HepG2 (cell line): ENCODE data around the gene NSL1. TPM values are rescaled to one million over a fixed set of nuclear protein-coding genes. Genes with fewer than 3 reads are reported as not detected.

Experiments
- ARID3A ChIP-seq: IDR thresholded peaks from 2 replicates; pipeline ENCODE4 v1.6.1; 2012; ENCODE audit warnings: low read depth, low read length, improper control_type of control experiment
- BCL6 ChIP-seq: IDR thresholded peaks from 2 replicates; pipeline ENCODE4 v1.6.1; 2016; ENCODE audit warnings: missing genetic modification reagents, missing compliant biosample characterization
- CBX5 ChIP-seq: sonication (generic); formaldehyde crosslinking; IDR thresholded peaks from 2 replicates; pipeline ENCODE4 v1.4.0; 2020; ENCODE audit warnings: missing genetic modification reagents, borderline replicate concordance
- EEA1 ChIP-seq: sonication (generic); formaldehyde crosslinking; IDR thresholded peaks from 2 replicates; pipeline ENCODE4 v1.5.1; 2020; ENCODE audit warnings: mild to moderate bottlenecking, missing genetic modification reagents, borderline replicate concordance
- ELK4 ChIP-seq: sonication (generic); formaldehyde crosslinking; IDR thresholded peaks from 2 replicates; pipeline ENCODE4 v1.9.0; 2021; ENCODE audit warnings: missing genetic modification reagents, borderline replicate concordance
- GATA4 ChIP-seq: sonication (generic); IDR thresholded peaks from 2 replicates; pipeline ENCODE4 v1.6.1; 2016; ENCODE audit warnings: antibody characterized with exemption, low read depth, borderline replicate concordance
- GFI1 ChIP-seq: sonication (generic); formaldehyde crosslinking; IDR thresholded peaks from 2 replicates; pipeline ENCODE4 v1.5.0; 2020; ENCODE audit warnings: missing genetic modification reagents, mild to moderate bottlenecking, borderline replicate concordance
- HNRNPL ChIP-seq: fragments of 200-400 bp; formaldehyde crosslinking; IDR thresholded peaks from 2 replicates; pipeline ENCODE4 v1.6.1; 2017; ENCODE audit warnings: mild to moderate bottlenecking, low read depth, low read length
- HOXA3 ChIP-seq: sonication (generic); formaldehyde crosslinking; IDR thresholded peaks from 2 replicates; pipeline ENCODE4 v1.5.0; 2020; ENCODE audit warnings: missing genetic modification reagents
- JUND ChIP-seq: sonication (generic); formaldehyde crosslinking; IDR thresholded peaks from 2 replicates; pipeline ENCODE4 v1.8.0; 2022; ENCODE audit warnings: mild to moderate bottlenecking, missing genetic modification reagents
- MAFG ChIP-seq: sonication (generic); formaldehyde crosslinking; IDR thresholded peaks from 2 replicates; pipeline ENCODE4 v1.5.1; 2020; ENCODE audit warnings: mild to moderate bottlenecking, missing genetic modification reagents
- MIER3 ChIP-seq: IDR thresholded peaks from 2 replicates; pipeline ENCODE4 v1.6.1; 2016; ENCODE audit warnings: missing compliant biosample characterization, borderline replicate concordance
- MIXL1 ChIP-seq: IDR thresholded peaks from 2 replicates; pipeline ENCODE4 v1.6.1; 2016
- NFE2L2 ChIP-seq: fragments of 150-350 bp; IDR thresholded peaks from 2 replicates; pipeline ENCODE4 v1.6.1; 2014; ENCODE audit warnings: low read length
- NR2F2 ChIP-seq: IDR thresholded peaks from 2 replicates; pipeline ENCODE4 v1.6.1; 2012; ENCODE audit warnings: low read depth, inconsistent platforms, borderline replicate concordance
- RARA ChIP-seq: IDR thresholded peaks from 2 replicates; pipeline ENCODE4 v1.6.1; 2016; ENCODE audit warnings: missing genetic modification reagents, missing compliant biosample characterization
- SAP130 ChIP-seq: IDR thresholded peaks from 2 replicates; pipeline ENCODE4 v1.6.1; 2016; ENCODE audit warnings: low read depth
- SATB2 ChIP-seq: sonication (generic); formaldehyde crosslinking; IDR thresholded peaks from 2 replicates; pipeline ENCODE4 v1.5.0; 2020; ENCODE audit warnings: missing genetic modification reagents
- SNRNP70 ChIP-seq: fragments of 200-400 bp; formaldehyde crosslinking; IDR thresholded peaks from 2 replicates; pipeline ENCODE4 v1.6.1; 2017; ENCODE audit warnings: mild to moderate bottlenecking, low read depth, low read length, moderate library complexity
- SRSF1 ChIP-seq: fragments of 200-400 bp; formaldehyde crosslinking; optimal IDR thresholded peaks from 2 replicates; pipeline ENCODE3; 2017; ENCODE audit warnings: mild to moderate bottlenecking, low read depth, low read length, moderate library complexity
- TEAD2 ChIP-seq: sonication (generic); formaldehyde crosslinking; IDR thresholded peaks from 2 replicates; pipeline ENCODE4 v1.9.0; 2021; ENCODE audit warnings: missing genetic modification reagents
- ZKSCAN1 ChIP-seq: fragments of 150-350 bp; IDR thresholded peaks from 2 replicates; pipeline ENCODE4 v1.6.1; 2014; ENCODE audit warnings: low read length
- ZNF180 ChIP-seq: sonication (generic); formaldehyde crosslinking; IDR thresholded peaks from 2 replicates; pipeline ENCODE4 v1.4.0; 2020; ENCODE audit warnings: low read depth, missing genetic modification reagents, borderline replicate concordance
- ZNF441 ChIP-seq: sonication (generic); formaldehyde crosslinking; IDR thresholded peaks from 2 replicates; pipeline ENCODE4 v1.7.0; 2021; ENCODE audit warnings: missing genetic modification reagents, borderline replicate concordance
- ZNF574 ChIP-seq: sonication (generic); formaldehyde crosslinking; IDR thresholded peaks from 2 replicates; pipeline ENCODE4 v1.4.0; 2020; ENCODE audit warnings: missing genetic modification reagents
- polyA plus RNA-seq, 8 experiments: library from polyadenylated mRNA; depleted of rRNA in 3 of 8; stranded (reverse) in 7 of 8; unstranded in 1 of 8; fragments of >200 nt; fragmentation: Illumina TruSeq in 4 of 8; extraction: Trizol in 4 of 8; gene quantifications; 2 replicates each; pipeline versions ENCODE4 v1.2.1 to v1.2.3, GENCODE V29; 2011 to 2016; ENCODE audit warnings: low read depth in 4 of 8, missing spikeins in 1 of 8, mixed read lengths in 1 of 8; ENCODE audit not compliant: insufficient read depth in 1 of 8
- total RNA-seq, 5 experiments: library from RNA; depleted of rRNA; stranded (reverse); fragments of >200 nt; fragmentation: Illumina TruSeq; extraction: Trizol; gene quantifications; 2 replicates each; pipeline ENCODE4 v1.2.3, GENCODE V29; 2016; ENCODE audit warnings: low read depth in 1 of 5

The NSL1 gene
- total and polyA plus RNA-seq, 2 of the 13 experiments (the other 11 are each of a cell fraction or from before 2014, with no cell fraction given) = 34.5 to 77.4 TPM

- peak; percentile 17; the same call in 1 of the 2 replicates for TF ChIP-seq HOXA3
- TF ChIP-seq MIXL1 (CRISPR knock-in tag) = peak; percentile 44; the same call in 1 of the 2 replicates
- TF ChIP-seq GFI1 (CRISPR knock-in tag) = peak; percentile 38; the same call in 1 of the 2 replicates
- no peak for TF ChIP-seq EEA1 (CRISPR knock-in tag)
- TF ChIP-seq ARID3A = peak; percentile 27; the same call in 1 of the 2 replicates
- peak; percentile 58; the same call in 1 of the 2 replicates for TF ChIP-seq GATA4
- peak; percentile 69 for TF ChIP-seq BCL6 (CRISPR knock-in tag)
- TF ChIP-seq ZKSCAN1 = no peak
- peak; percentile 62 for TF ChIP-seq SAP130 (CRISPR knock-in tag)
- TF ChIP-seq NR2F2 = peak; percentile 72; the same call in 1 of the 2 replicates
- no peak for TF ChIP-seq HNRNPL
- no peak for TF ChIP-seq TEAD2 (CRISPR knock-in tag)
- no peak for TF ChIP-seq ZNF180 (CRISPR knock-in tag)
- no peak for TF ChIP-seq MAFG
- no peak for TF ChIP-seq ZNF441
- no peak for TF ChIP-seq SRSF1
- peak; percentile 42; the same call in 1 of the 2 replicates for TF ChIP-seq ZNF574
- no peak for TF ChIP-seq SATB2 (CRISPR knock-in tag)
- TF ChIP-seq ELK4 (CRISPR knock-in tag) = no peak
- TF ChIP-seq JUND (CRISPR knock-in tag) = no peak; the same call in 1 of the 2 replicates
- peak; percentile 22; the same call in 1 of the 2 replicates for TF ChIP-seq MIER3 (CRISPR knock-in tag)
- no peak; the same call in 1 of the 2 replicates for TF ChIP-seq CBX5 (CRISPR knock-in tag)
- peak; percentile 59 for TF ChIP-seq RARA (CRISPR knock-in tag)
- no peak for TF ChIP-seq NFE2L2
- TF ChIP-seq SNRNP70 = no peak
Measured at GRCh38 chr1:212827831-212828278, 36.3 kb upstream of the NSL1 start (continued).
